CD4-positive, alpha-beta T cell treated with Interleukin-1 beta for 1 hour (primary cell): ENCODE results near the gene SPATA2L.

Source experiments
- DNase-seq, 2 donors: peaks; one replicate each; pipeline ENCODE4 v3.0.0-alpha.2; 2020 to 2022

Gene SPATA2L

GRCh38 chr16:89653656-89654295 is 47.7 kb downstream of the SPATA2L start:
- no peak for DNase-seq

GRCh38 chr16:89651584-89651983 is 49.9 kb downstream of the SPATA2L start:
- DNase-seq: no peak

GRCh38 chr16:89646906-89647305 is 54.6 kb downstream of the SPATA2L start:
- no peak for DNase-seq
